SW480 (cell line): Measurements from ENCODE around the gene SRSF3.
"Not testable (repeated sequence)": the region's sequence is repeated elsewhere in the genome, so short reads cannot be mapped to it uniquely, and the experiment has no call there.

Experiments
- DNase-seq: peaks from one replicate; pipeline ENCODE4 v3.0.0-alpha.2; 2016; ENCODE audit warnings: low spot score

SRSF3 gene

GRCh38 chr6:36576578-36576977, 17.6 kb upstream of the SRSF3 start:
- DNase-seq = no peak

- DNase-seq = peak; percentile 97
Observed at GRCh38 chr6:36577301-36577700, 16.9 kb upstream of the SRSF3 start.

- DNase-seq = no peak
Observed at GRCh38 chr6:36578030-36578429, 16.1 kb upstream of the SRSF3 start.

GRCh38 chr6:36578431-36578830, 15.7 kb upstream of the SRSF3 start:
- no peak for DNase-seq

GRCh38 chr6:36580184-36580526, 14.0 kb upstream of the SRSF3 start:
- no peak for DNase-seq

- no peak for DNase-seq
Observed at GRCh38 chr6:36581716-36582115, 12.4 kb upstream of the SRSF3 start.

GRCh38 chr6:36586606-36587005, 7.6 kb upstream of the SRSF3 start:
- no peak for DNase-seq

GRCh38 chr6:36589025-36589400, 5.1 kb upstream of the SRSF3 start:
- not testable (repeated sequence) for DNase-seq

- DNase-seq = no peak
Observed at GRCh38 chr6:36590237-36590636, 3.9 kb upstream of the SRSF3 start.

- no peak for DNase-seq
Observed at GRCh38 chr6:36592221-36592655, 1.9 kb upstream of the SRSF3 start.

- DNase-seq = peak; percentile 73
Observed at GRCh38 chr6:36593569-36594028, 563 bp upstream of the SRSF3 start.

- DNase-seq = no peak
Observed at GRCh38 chr6:36594816-36595643, 868 bp downstream of the SRSF3 start.

GRCh38 chr6:36596356-36596755, 2.2 kb downstream of the SRSF3 start:
- no peak for DNase-seq

- DNase-seq = no peak
Observed at GRCh38 chr6:36597775-36598174, 3.6 kb downstream of the SRSF3 start.

GRCh38 chr6:36598326-36598725, 4.2 kb downstream of the SRSF3 start:
- DNase-seq = no peak

- DNase-seq = no peak
Observed at GRCh38 chr6:36598739-36599318, 4.7 kb downstream of the SRSF3 start.

- no peak for DNase-seq
Observed at GRCh38 chr6:36599791-36600209, 5.6 kb downstream of the SRSF3 start.

GRCh38 chr6:36600564-36601146, 6.5 kb downstream of the SRSF3 start:
- no peak for DNase-seq

- not testable (repeated sequence) for DNase-seq
Observed at GRCh38 chr6:36601818-36602217, 7.7 kb downstream of the SRSF3 start.

GRCh38 chr6:36603222-36604089, 9.3 kb downstream of the SRSF3 start:
- no peak for DNase-seq

GRCh38 chr6:36604090-36605060, 10.2 kb downstream of the SRSF3 start:
- DNase-seq = no peak
